ENCODE measurements around the gene ACVR1C.

GRCh38 chr2:157504623-157505022 is 124.0 kb downstream of the ACVR1C start:
- TF ChIP-seq TAF1 (IDR thresholded peaks at IDR 0.05; ENCODE audit: low read depth, low read length), result no peak
- TF ChIP-seq CTCF (IDR thresholded peaks at IDR 0.05; ENCODE audit: control extremely low read depth in 1 of 3, insufficient read depth in 1 of 3, low read depth in 1 of 3, low read length in 3 of 3), result no peak
- TF ChIP-seq EZH2 (IDR thresholded peaks at IDR 0.05; ENCODE audit: low read depth, low read length, severe bottlenecking), result no peak
- TF ChIP-seq POLR2AphosphoS5 (IDR thresholded peaks at IDR 0.05; ENCODE audit: low read depth, low read length), result no peak
- TF ChIP-seq BACH1 (IDR thresholded peaks at IDR 0.05; ENCODE audit: low read length), result no peak
- TF ChIP-seq SIRT6 (IDR thresholded peaks at IDR 0.05; ENCODE audit: low read length), result no peak

Measured in H1 (cell line).